Esophagus squamous epithelium (tissue), 4 donors: ENCODE data around the gene KANSL1.
"Not testable (repeated sequence)": the region's sequence is repeated elsewhere in the genome, so short reads cannot be mapped to it uniquely, and the experiment has no call there.

Experiments
- CTCF ChIP-seq, 6 experiments: fragments of 450-650 bp in 4 of 6; fragments of 200-600 bp in 2 of 6; sonication (generic) in 2 of 6; IDR thresholded peaks; one replicate each; pipeline ENCODE4 v1.5.1; 2016 to 2019; ENCODE audit warnings: antibody characterized with exemption in 6 of 6, mild to moderate bottlenecking in 4 of 6, moderate library complexity in 4 of 6
- POLR2A ChIP-seq, 4 donors: fragments of 450-650 bp; IDR thresholded peaks; one replicate each; pipeline ENCODE4 v1.6.1; 2017; ENCODE audit warnings: antibody characterized with exemption in 4 of 4, mild to moderate bottlenecking in 4 of 4, moderate library complexity in 3 of 4

- not testable (repeated sequence) for TF ChIP-seq CTCF, POLR2A (IDR thresholded peaks at IDR 0.05)
Measured at GRCh38 chr17:46019408-46019925, 173.8 kb downstream of the KANSL1 start.
